ENCODE data around the gene PTPRD.

DNA sequence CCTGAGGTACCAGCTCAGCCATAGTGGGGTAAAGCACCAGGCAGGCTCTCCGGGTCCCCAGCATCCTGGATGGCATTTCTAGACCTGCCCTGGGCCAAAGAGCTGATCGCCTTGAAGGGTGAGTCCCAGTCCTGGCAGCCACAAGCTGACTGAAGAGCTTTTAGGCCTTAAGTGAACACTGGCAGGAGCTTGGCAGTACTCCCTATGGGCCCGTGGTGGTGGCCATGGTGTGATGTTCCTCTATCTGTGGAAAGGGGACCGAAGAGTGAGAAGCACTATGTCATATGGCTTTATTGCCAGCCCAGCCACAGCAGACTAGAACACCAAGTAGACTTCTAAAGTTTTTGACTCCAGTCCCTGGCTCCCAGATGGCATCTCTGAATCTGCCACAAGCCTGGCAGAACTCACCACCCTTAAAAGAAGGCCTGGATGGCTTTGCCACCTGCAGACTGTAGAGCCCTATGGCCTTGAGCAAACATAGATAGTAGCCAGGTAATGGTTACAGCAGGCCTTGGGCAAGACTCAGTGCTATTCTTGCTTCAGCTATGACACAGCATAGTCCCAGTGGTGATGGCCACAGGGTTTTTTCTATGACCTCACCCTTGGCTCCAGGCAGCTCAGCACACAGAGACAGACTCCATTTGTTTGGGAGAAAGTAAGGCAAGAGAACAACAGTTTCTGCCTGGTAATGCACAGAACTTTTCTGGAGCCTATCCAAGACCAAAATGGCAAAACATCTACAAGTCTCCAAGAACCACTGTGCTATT is 2011.7 kb downstream of the PTPRD start:
- no peak for TF ChIP-seq POLR2A (IDR thresholded peaks at IDR 0.05)
- TF ChIP-seq, protein P1, sequence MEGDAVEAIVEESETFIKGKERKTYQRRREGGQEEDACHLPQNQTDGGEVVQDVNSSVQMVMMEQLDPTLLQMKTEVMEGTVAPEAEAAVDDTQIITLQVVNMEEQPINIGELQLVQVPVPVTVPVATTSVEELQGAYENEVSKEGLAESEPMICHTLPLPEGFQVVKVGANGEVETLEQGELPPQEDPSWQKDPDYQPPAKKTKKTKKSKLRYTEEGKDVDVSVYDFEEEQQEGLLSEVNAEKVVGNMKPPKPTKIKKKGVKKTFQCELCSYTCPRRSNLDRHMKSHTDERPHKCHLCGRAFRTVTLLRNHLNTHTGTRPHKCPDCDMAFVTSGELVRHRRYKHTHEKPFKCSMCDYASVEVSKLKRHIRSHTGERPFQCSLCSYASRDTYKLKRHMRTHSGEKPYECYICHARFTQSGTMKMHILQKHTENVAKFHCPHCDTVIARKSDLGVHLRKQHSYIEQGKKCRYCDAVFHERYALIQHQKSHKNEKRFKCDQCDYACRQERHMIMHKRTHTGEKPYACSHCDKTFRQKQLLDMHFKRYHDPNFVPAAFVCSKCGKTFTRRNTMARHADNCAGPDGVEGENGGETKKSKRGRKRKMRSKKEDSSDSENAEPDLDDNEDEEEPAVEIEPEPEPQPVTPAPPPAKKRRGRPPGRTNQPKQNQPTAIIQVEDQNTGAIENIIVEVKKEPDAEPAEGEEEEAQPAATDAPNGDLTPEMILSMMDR (IDR thresholded peaks at IDR 0.05): no peak
